DND-41 (cell line): ENCODE data around the gene CELF1.
A peak's percentile ranks its signal among the peaks of the same experiment; 100 is the strongest.
"Not testable (repeated sequence)": the region's sequence is repeated elsewhere in the genome, so short reads cannot be mapped to it uniquely, and the experiment has no call there.

Source experiments
- ATAC-seq: fragments of 200-7000 bp; cut with Tn5 transposase; 3 replicates; pipeline ENCODE4 v1.9.1; 2021; ENCODE audit warnings: low read depth; ENCODE audit not compliant: insufficient read depth
- DNase-seq: peaks from one replicate; pipeline ENCODE4 v3.0.0-alpha.2; 2020
- H2AFZ ChIP-seq: 2 replicates; pipeline ENCODE4 v1.6.0; 2012; ENCODE audit warnings: low read depth, low read length
- H3K27ac ChIP-seq: 2 replicates; pipeline ENCODE4 v1.5.1; 2012; ENCODE audit warnings: low read length, inconsistent platforms
- H3K27me3 ChIP-seq: fragments of 200-600 bp; sonication (generic); 2 replicates; pipeline ENCODE4 v1.6.0; 2012; ENCODE audit warnings: low read length, mild to moderate bottlenecking, inconsistent platforms; ENCODE audit not compliant: insufficient read depth, poor library complexity
- H3K36me3 ChIP-seq: 2 replicates; pipeline ENCODE4 v1.5.1; 2012; ENCODE audit warnings: low read length, inconsistent platforms; ENCODE audit not compliant: insufficient read depth
- H3K4me1 ChIP-seq: 2 replicates; pipeline ENCODE4 v1.5.1; 2012; ENCODE audit warnings: mild to moderate bottlenecking, low read length; ENCODE audit not compliant: insufficient read depth
- H3K4me2 ChIP-seq: 2 replicates; pipeline ENCODE4 v1.6.0; 2012; ENCODE audit warnings: mild to moderate bottlenecking, moderate library complexity, low read length, inconsistent platforms; ENCODE audit not compliant: insufficient read depth
- H3K4me3 ChIP-seq, 2 experiments: fragments of 200-600 bp in 1 of 2; shearing (Covaris generic) in 1 of 2; 2 replicates each; pipeline ENCODE4 v1.5.1; 2012 to 2016; ENCODE audit warnings: inconsistent platforms in 2 of 2, low read length in 2 of 2, mild to moderate bottlenecking in 2 of 2, low read depth in 1 of 2, moderate library complexity in 1 of 2
- H3K79me2 ChIP-seq: 2 replicates; pipeline ENCODE4 v1.6.0; 2012; ENCODE audit warnings: low read length, inconsistent platforms; ENCODE audit not compliant: insufficient read depth
- H3K9ac ChIP-seq: 2 replicates; pipeline ENCODE4 v1.6.0; 2012; ENCODE audit warnings: low read depth, mild to moderate bottlenecking, inconsistent platforms, low read length, moderate library complexity
- H3K9me3 ChIP-seq: 2 replicates; pipeline ENCODE4 v1.5.1; 2012; ENCODE audit warnings: low read length, moderate library complexity, mild to moderate bottlenecking, inconsistent platforms; ENCODE audit not compliant: insufficient read depth, severe bottlenecking
- H4K20me1 ChIP-seq: 2 replicates; pipeline ENCODE4 v1.6.0; 2012; ENCODE audit warnings: low read length; ENCODE audit not compliant: insufficient read depth
- EZH2 ChIP-seq: IDR thresholded peaks from 3 replicates; pipeline ENCODE4 v1.6.1; 2012; ENCODE audit warnings: borderline replicate concordance, low read depth, mild to moderate bottlenecking, moderate library complexity, low read length, inconsistent platforms; ENCODE audit not compliant: severe bottlenecking
- TF ChIP-seq, protein P1 (sequence below): IDR thresholded peaks from 2 replicates; pipeline ENCODE4 v1.5.1; 2012; ENCODE audit warnings: borderline replicate concordance, low read length, moderate library complexity, mild to moderate bottlenecking; ENCODE audit not compliant: poor library complexity, severe bottlenecking; ENCODE audit errors: extremely low read depth

The CELF1 gene

DNA sequence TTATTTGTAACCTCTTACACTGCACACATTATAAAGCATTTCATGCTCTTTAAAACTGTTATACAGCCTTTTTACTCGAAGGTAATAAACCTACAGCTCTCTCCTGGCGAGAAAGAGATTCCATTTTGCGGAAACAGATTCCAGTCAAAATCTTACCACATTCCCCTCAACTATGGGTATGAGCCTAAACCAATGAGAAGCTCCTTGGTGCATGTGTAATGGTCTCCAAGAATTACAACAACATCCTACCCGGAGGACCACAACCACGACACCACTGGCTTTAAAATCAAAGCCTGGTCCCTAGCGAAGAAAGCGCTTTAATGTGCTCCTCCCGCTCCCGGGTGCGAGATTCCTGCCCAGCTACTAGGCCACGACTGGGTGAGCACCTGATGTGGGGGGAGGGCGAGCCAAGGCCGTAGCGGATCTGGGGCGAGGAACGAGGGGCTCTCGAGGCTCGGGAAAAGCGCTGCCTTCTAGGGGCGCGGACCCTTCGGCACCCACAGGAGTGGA is 821 bp downstream of the CELF1 start:
- peak; percentile 8 for ATAC-seq
- peaks cover 47% of the 10 kb centered on the region for H3K4me1 ChIP-seq
- peak; percentile 51 for DNase-seq
- peaks cover 67% of the 10 kb centered on the region for H3K79me2 ChIP-seq
- H3K36me3 ChIP-seq, result peaks cover 25% of the 10 kb centered on the region
- H3K4me2 ChIP-seq, result peak overlapping the region; percentile 87
- peak overlapping the region; percentile 79 for H3K27ac ChIP-seq
- H3K27me3 ChIP-seq, result no peaks in the 10 kb centered on the region
- H3K4me3 ChIP-seq, result peak overlapping the region; percentile 78 to 79
- peak overlapping the region; percentile 56 for H2AFZ ChIP-seq
- peak overlapping the region; percentile 71 for H3K9ac ChIP-seq
- H4K20me1 ChIP-seq, result peaks cover 45% of the 10 kb centered on the region
- TF ChIP-seq EZH2, result no peak
- TF ChIP-seq, protein P1, sequence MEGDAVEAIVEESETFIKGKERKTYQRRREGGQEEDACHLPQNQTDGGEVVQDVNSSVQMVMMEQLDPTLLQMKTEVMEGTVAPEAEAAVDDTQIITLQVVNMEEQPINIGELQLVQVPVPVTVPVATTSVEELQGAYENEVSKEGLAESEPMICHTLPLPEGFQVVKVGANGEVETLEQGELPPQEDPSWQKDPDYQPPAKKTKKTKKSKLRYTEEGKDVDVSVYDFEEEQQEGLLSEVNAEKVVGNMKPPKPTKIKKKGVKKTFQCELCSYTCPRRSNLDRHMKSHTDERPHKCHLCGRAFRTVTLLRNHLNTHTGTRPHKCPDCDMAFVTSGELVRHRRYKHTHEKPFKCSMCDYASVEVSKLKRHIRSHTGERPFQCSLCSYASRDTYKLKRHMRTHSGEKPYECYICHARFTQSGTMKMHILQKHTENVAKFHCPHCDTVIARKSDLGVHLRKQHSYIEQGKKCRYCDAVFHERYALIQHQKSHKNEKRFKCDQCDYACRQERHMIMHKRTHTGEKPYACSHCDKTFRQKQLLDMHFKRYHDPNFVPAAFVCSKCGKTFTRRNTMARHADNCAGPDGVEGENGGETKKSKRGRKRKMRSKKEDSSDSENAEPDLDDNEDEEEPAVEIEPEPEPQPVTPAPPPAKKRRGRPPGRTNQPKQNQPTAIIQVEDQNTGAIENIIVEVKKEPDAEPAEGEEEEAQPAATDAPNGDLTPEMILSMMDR, result no peak
- no peaks in the 10 kb centered on the region for H3K9me3 ChIP-seq

GRCh38 chr11:47551086-47551485 is 1.8 kb downstream of the CELF1 start:
- Histone ChIP-seq H3K36me3 (peaks cover 26% of the 10 kb centered on the region), H3K79me2 (peaks cover 77% of the 10 kb centered on the region), H4K20me1 (peaks cover 54% of the 10 kb centered on the region), H3K27ac (peak overlapping the region; percentile 6; the same call in 1 of the 2 replicates), H3K27me3 (no peaks in the 10 kb centered on the region), H3K4me1 (peaks cover 47% of the 10 kb centered on the region), H3K9me3 (no peaks in the 10 kb centered on the region), H3K4me3 (peak overlapping the region in 1 of 2 experiments; percentile 78; a peak in 3 of 4 replicates), H2AFZ (no peak overlapping the region), H3K4me2 (peak overlapping the region; percentile 87), H3K9ac (peak overlapping the region; percentile 71)
- no peak for TF ChIP-seq EZH2
- TF ChIP-seq, protein P1, result peak; percentile 43
- no peak for ATAC-seq
- no peak for DNase-seq

DNA sequence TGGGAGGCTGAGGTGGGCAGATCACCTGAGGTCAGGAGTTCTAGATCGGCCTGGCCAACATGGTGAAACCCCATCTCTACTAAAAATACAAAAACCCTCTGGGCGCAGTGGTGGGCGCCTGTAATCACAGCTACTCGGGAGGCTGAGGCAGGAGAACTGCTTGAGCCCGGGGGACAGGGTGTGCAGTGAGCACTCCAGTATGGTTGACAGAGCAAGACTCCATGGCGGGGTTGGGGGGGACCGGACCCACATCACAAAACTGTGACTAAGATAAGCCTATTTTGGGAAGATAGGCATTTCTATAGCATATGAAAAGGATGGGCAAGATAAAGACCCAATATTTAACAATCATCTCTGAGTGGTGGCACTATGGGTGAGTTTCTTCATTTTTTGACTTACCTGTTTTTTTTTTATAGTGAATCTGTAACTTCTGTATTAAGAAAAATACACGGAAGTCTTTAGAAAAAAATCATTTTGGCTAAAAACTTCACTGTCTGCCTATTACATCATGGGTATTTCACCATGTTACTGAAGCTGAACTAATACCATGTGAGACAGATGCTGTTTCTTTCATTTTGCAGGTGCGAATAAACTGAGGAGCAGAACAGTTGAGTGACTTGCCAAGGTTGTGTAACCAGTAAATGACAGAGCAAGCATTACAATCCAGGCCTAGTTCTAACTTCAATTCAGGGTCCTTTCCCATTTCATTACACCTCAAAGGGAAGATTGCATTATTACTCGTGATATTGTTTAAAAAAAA is 2.5 kb downstream of the CELF1 start:
- DNase-seq (no peak), ATAC-seq (no peak)
- Histone ChIP-seq H3K27me3 (no peaks in the 10 kb centered on the region), H3K4me3 (peak overlapping the region in 1 of 2 experiments; percentile 78; a peak in 2 of 4 replicates), H2AFZ (no peak overlapping the region), H3K9me3 (no peaks in the 10 kb centered on the region), H3K4me2 (peak overlapping the region; percentile 87), H3K4me1 (peaks cover 47% of the 10 kb centered on the region), H3K79me2 (peaks cover 83% of the 10 kb centered on the region), H4K20me1 (peaks cover 55% of the 10 kb centered on the region), H3K36me3 (peaks cover 26% of the 10 kb centered on the region), H3K27ac (peak overlapping the region; percentile 6; the same call in 1 of the 2 replicates), H3K9ac (peak overlapping the region; percentile 4; the same call in 1 of the 2 replicates)
- no peak for TF ChIP-seq EZH2
- TF ChIP-seq, protein P1, result no peak

DNA sequence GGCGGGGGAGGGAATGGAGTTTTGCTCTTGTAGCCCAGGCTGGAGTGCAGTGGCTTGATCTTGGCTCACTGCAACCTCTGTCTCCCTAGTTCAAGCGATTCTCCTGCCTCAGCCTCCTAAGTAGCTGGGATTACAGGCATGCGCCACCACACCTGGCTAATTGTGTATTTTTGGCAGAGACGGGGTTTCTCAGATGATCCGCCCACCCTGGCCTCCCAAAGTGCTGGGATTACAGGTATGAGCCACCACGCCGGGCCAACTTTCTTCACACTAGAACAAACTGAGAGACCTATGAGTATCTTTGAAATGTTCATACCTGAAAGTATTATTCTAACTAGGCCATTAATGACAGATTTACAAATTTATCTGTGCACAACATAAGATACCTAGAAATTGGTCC is 6.7 kb downstream of the CELF1 start:
- DNase-seq, ATAC-seq, H3K4me2 ChIP-seq, H3K27ac ChIP-seq, H3K9ac ChIP-seq, H3K27me3 ChIP-seq, H3K9me3 ChIP-seq, H3K4me3 ChIP-seq, H2AFZ ChIP-seq: not testable (repeated sequence)
- Histone ChIP-seq H3K36me3 (peaks cover 29% of the 10 kb centered on the region), H3K4me1 (peaks cover 23% of the 10 kb centered on the region), H3K79me2 (peaks cover 100% of the 10 kb centered on the region), H4K20me1 (peaks cover 85% of the 10 kb centered on the region)
